Stimulated activated CD4-positive, alpha-beta T cell treated with anti-CD3 and anti-CD28 coated beads, Interleukin-4, amount 100 ng/mL, for 4 hours (primary cell): ENCODE measurements around the gene SBNO1.
"Not testable (repeated sequence)": the region's sequence is repeated elsewhere in the genome, so short reads cannot be mapped to it uniquely, and the experiment has no call there.

Experiments
- DNase-seq, 2 experiments: peaks; one replicate each; pipeline ENCODE4 v3.0.0-alpha.2; 2020

The SBNO1 gene

DNA sequence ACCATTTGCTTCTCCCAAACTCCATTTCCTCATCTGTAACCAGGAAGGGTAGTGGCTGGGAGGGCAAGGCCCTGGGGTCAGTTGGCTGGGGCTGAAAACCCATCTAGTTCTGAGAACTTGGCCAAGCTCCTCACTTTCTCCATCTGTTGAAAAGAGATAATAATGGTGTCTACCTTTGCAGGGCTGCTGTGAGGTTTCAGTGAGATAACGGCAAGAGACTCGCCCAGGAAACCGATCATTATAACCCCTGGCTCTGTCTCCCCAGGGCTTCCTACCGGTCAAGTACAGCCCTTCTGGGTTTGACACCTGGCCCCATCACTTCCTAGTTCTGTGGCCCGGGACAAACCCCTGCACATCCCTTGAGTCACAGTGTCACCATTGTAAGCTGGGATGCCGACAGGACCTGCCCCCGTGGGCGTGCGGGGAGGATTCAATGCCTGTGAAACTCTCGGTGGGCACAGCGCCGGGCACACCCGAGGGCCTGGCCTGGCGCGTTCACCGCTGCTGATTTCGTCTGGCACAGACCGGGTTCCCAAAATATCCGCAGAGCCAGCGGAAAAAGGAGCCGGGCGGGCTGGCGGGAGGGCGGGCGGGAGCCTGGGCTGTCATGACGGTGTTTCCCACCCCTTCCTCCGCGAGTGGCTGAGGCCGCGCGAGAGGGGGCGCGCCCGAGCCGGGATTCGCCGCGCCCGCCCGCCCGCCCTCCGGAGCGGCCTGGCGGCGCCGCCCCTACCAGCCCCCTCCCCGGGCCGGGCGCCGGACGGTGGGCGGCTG, 23.7 kb upstream of the SBNO1 start:
- DNase-seq: peak; percentile 70 to 76

DNA sequence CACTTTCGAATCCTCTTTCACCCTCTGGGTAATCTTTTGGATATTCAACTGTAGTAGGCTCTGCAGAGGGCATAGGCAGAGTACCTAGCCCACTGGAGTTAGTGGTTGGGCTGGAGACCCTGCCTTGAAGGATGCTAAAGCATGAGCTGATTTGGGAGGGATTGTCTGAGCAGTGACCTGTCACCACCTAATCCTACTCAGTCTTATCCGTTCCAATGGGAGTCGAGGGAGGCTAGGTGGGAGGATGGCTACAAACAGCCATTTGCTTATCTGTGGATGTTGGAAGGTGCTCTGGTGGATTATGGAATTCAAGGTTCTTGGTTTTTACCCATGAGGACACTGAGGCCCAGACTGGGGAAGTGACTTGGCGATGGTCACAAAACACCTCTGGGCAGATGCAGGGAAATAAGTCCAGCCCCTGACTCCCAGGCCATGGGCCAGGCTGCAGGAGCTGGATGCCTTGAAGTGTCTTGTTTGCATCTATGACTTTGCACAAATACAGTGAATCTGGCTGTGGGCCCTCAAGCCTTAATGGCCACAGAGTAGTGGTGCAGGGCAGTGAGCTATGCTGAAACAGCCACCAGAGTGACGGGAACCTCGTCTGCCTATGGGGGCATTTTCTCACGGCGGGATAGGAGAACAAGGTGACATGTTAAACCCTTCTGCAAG, 23.0 kb upstream of the SBNO1 start:
- no peak for DNase-seq

DNA sequence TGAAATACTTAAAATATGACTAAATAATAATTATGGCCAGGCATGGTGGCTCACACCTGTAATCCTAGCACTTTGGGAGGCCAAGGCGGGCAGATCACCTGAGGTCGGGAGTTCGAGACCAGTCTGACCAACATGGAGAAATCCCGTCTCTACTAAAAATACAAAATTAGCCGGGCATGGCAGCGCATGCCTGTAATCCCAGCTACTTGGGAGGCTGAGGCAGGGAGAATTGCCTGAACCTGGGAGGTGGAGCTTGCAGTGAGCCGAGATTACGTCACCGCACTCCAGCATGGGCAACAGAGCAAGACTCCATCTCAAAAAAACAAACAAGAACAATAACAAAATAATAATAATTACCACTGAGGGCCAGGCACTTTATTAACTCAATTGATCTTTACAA, 20.9 kb upstream of the SBNO1 start:
- not testable (repeated sequence) for DNase-seq

DNA sequence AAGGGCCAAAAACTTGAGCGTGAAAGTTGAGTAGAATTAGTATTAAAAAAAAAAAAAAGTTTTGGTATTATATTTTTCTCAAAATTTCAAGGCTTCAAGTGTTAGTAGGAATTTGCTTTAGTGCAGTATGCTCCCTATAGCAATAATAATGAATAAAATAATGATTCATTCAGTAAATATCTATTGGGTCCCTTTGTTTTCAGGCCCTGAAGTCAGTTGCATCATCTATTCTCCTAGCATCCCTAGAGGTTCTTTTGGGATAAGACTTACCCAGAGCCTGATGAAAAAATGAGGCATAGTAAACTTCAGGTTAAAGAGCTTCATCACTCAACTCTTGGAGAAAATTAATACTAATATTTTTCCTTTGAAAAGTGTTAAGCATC, 20.3 kb upstream of the SBNO1 start:
- no peak for DNase-seq

DNA sequence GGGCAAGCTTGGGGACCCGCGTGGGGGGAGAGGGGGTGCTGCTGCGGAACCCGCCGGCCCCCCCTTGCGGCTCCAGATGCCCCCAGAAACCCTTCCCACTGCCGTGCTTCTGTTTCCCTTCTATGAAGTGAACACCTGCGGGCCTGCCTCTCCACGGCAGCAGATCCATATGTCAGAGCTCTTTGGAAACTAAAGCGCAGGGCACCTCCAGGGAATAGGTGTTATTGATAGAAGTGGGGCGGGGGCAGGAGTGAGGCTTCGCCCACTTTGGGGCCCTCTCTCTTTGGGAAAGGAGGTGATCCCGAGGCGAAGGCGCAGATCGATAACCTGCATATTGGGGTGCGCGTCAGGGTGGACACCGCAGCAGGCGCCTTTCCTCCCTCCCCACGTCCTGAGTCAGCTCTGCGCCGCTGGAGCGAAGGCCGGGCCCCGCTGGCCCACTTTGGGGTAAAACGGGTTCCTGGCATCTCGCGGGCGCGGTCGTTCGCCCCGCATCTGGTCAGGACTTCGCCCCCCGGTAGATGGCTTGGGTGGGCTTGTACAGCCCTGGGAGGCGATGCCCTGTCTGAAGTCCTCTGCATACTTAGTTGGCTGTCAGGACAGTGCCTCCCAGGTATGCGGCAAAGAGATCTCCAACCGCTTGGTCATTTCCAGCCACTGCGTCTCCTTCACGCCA, 19.8 kb upstream of the SBNO1 start:
- DNase-seq: no peak

DNA sequence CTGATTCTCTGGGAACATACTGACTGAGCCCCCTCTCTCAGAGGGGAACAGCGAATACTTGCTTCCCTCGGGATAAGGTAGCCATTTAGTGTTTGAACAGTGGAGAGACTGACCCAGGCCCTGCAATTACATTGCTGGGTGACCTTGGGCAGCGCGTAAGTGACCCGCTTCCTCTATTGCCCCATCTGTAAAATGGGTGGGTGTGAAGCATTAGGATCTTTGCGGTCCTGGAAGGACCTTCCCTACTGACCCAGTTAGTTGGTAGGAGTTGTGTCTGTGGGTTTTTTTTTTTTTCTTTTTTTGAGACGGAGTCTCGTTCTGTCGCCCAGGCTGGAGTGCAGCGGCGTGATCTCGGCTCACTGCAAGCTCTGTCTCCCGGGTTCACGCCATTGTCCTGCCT, 18.0 kb upstream of the SBNO1 start:
- no peak for DNase-seq

DNA sequence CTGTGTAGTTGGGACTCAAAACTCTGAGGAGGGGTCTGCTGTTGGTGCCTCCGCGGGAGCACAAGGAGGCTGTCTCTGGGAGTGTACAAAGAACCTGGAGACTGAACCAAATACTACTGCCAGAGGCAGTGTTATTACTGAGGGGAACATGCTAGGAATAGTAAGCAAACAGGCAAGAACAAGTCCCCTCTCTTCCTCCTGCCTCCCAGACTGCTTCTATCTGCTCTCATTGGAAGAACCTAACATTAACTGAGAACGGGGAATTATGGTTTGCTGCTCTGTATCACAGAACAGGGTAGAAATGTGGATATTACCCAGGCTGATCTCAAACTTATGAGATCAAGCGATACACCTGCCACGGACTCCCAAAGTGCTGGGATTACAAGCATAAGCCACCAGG, 14.7 kb upstream of the SBNO1 start:
- no peak for DNase-seq

DNA sequence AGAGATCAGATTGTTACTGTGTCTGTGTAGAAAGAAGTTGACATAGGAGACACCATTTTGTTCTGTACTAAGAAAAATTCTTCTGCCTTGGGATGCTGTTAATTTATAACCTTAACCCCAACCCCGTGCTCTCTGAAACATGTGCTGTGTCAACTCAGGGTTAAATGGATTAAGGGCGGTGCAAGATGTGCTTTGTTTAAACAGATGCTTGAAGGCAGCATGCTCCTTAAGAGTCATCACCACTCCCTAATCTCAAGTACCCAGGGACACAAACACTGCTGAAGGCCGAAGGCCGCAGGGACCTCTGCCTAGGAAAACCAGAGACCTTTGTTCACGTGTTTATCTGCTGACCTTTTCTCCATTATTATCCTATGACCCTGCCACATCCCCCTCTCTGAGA, 7.8 kb upstream of the SBNO1 start:
- DNase-seq: not testable (repeated sequence)

DNA sequence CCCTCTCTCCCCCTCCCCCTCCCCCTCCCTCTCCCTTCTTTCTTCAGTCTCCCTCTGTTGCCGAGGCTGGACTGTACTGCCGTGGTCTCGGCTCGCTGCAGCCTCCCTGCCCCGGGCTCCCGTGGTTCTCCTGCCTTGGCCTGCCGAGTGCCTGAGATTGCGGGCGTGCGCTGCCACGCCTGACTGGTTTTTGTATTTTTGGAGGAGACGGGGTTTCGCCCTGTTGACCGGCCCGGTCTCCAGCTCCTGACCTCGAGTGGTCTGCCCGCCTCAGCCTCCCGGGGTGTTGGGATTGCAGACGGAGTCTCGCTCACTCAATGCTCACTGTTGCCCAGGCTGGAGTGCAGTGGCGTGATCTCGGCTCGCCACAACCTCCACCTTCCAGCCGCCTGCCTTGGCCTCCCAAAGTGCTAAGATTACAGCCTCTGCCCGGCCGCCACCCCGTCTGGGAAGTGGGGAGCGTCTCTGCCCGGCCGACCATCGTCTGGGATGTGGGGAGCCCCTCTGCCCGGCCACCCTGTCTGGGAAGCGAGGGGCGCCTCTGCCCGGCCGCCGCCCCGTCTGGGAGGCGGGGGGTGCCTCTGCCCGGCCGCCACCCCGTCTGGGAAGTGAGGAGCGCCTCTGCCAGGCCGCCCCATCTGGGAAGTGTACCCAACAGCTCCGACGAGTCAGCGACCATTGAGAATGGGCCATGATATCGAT, 7.2 kb upstream of the SBNO1 start:
- not testable (repeated sequence) for DNase-seq

DNA sequence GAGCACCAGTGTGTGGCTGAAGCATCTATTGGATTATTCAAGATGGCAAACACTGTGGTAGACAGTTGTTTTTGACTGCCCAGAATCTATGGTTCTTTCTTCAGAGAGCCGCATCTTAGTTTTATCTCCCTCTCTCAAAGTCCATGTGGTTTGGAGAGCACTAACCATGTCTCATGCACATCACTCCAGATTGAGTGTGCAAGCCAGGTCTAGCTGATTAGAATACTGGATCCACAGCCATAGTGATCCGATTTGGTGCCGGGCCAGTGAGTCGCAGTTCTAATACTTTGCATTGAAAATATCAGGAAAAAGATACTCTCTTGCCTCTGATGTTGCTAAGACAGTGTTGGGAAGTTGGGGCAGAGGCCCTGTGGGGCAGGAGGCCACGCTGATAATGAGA, 4.6 kb upstream of the SBNO1 start:
- DNase-seq: no peak

DNA sequence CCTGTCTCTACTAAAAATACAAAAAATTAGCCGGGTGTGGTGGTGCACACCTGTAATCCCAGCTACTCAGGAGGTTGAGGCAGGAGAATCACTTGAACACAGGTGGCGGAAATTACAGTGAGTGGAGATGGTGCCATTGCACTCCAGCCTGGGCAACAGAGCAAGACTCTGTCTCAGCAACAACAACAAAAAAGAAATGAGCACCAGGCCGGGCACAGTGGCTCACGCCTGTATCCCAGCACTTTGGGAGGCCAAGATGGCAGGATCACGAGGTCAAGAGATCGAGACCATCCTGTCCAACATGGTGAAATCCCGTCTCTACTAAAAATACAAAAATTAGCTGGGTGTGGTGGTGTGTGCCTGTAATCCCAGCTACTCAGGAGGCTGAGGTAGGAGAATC, 3.8 kb upstream of the SBNO1 start:
- DNase-seq: not testable (repeated sequence)

DNA sequence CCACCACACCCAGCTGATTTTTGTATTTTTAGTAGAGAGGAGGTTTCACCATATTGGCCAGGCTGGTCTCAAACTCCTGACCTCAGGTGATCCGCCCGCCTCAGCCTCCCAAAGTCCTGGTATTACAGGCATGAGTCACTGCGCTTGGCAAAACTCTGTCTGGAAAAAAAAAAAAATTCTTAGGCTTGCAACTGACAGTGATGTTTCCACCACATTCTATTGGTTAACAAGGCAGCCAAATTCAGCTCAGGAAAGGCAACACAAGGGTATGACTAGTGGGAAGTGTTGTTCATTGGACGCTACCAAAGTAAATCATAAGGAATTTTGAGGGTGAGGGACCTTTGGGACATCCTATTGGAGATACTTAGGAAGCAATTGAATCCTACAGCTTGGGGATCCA, 2.9 kb upstream of the SBNO1 start:
- DNase-seq: no peak

DNA sequence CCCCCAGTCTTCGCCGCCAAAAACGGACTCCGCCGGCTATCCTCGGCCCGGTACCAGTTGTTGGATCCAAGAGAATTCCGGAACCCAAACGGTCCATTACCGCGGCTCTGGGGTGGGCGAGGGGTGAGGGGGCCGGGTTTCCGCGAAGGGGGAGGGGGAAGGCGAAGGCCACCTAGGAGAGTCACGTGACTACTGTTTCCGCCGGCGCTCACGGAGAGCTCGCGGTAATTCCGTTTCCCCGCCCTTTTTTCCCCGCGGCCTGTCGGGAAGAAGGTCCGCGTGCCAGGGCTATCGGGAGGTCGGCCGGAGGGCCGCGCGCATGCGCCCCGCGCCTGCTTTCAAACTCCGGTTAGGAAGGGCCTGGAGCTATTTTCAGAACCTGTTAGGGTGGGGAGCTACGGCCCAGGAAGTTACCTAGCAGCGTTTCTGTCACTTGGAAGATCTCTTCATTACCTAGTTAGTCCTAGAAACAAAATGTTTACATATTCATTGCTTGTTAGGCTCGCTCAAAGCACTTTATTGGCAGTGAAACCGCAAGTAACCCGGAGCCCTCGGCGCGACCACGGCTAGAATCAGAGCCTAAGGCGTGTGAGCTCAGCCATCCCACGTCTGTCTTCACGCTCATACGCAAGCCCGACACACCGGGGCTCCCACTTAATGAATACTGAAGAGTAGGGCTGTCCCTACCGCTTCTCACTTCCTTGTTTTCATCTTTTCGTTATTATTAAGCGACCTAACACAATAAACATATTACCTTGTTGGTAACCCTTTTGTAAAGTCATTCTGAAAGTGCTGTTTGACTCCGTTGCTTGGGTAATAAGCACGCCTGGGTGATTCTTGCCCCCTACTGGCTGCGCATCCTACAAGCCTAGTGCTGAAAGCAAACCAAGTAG, 624 bp upstream of the SBNO1 start:
- peak; percentile 92 to 99 for DNase-seq

DNA sequence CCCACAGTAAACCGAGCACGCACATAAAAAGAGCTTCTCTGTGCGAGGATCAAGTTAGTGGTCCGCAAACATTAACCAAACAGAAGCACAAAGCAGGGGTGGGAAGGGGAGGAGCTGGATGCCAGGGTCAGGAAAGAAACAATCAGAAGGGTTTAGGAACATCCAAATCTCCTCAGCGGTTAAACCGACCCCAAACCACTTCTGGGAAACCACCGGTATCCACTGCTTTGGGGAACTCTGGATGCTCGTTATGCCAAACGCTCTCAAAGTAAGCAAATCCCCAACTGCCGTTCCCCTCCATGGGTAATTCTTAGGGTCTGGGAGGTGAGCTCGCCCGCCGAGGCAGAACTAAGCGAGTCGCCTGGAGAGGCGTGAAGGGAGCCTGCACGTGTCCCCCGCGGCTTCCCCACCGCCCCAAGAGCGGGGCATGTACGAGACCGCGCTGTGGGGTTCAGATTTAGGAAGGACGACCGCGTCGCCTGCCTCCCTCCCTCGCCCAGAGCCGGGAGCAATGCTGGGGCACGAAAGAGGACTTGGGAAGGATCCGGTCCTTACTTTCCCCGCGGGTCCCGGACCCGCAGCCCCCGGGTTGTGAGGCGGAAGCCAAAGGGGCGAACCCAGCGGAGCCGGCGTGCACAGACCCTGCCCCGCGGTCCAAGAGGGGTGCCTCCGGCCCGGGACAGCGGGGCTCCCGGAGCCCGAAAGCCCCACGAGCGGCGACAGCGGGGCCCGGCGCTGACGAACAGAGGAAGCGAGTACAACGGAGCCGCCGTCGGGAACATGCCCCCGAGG, 711 bp downstream of the SBNO1 start:
- peak; percentile 15 to 29 for DNase-seq

DNA sequence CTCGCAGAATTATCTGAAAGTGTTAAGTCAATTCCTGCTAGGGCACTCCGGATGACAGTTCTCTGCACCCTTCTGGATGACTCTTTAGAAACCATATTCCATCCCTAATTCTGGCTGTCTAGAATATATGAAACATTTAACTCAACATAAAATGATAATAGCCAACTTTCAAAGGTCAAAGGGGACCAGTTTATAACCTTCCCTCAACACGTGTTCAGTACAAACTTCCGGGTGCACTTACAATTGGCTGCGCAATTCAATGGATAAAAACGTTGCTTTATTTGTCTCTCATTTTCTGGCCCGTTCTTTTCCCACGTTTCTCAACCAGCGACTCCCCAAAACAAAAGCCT, 1.3 kb downstream of the SBNO1 start:
- peak in 1 of 2 experiments; percentile 2 for DNase-seq

DNA sequence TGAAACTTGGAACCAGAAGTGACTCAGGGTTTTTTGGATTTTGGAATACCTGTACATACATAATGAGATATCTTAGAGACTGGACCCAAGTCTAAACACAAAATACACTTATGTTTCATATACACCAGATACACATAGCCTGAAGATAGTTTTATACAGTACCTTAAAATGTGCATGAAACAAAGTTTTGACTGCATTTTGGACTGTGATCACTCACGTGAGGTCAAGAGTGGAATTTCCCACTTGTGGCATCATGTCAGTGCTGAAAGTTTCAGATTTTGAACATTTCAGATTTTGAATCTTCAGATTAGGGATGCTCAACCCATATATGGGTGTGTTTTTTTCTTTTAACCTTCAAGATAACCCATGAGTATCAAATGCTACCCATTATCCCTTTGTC, 6.6 kb downstream of the SBNO1 start:
- DNase-seq: no peak

DNA sequence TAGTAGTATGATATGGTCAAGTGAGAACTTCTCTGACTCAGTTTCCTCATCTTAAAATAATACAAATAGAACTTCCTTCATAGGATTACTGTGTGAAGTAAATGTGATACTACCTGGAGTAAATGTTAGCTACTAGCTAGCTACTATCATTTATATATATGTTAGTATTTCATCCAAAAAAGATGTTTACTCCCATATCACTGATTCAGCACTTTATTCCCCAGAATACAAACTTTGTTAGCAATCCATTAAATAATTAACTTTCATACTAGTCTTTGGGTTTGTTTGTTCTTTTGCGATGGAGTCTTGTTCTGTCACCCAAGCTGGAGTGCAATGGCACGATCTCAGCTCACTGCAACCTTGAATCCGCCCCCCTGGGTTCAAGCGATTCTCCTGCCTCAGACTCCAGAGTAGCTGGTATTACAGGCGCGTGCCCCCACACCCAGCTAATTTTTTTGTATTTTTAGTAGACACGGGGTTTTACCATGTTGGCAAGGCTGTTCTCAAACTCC, 8.4 kb downstream of the SBNO1 start:
- DNase-seq: no peak

DNA sequence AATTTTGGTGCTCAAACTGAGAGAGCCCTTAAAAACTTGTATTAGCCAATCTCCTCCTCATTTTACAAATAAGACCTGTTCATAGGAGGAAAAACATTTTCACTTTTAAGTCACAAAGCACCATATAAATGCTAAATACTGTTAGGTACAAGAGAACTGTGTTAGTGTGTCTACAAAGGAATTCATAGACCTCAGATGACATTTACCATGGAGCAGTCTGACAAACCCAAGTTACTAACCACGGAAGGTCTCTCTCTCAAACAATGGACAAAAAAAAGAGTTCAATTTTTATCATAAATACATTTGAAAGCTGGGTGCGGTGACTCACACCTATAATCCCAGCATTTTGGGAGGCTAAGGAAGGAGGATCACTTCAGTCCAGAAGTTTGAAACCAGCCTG, 10.0 kb downstream of the SBNO1 start:
- no peak for DNase-seq

DNA sequence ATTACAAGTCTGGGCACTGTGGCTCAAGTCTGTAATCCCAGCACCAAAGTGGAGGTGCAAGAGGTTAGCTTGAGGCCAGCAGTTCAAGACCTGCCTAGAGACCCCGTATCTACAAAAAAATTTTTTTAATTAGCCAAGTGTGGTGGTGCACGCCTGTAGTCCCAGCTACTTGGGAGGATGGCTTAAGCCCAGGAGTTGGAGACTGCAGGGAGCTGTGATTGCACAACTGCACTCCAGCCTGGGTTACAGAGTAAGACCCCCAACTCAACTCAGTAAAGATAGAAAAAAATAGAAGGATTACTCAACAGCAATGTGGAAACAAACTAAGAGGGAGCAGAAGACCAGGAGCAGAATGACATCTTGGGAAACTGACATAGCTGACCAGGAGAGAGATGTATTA, 13.3 kb downstream of the SBNO1 start:
- no peak for DNase-seq

DNA sequence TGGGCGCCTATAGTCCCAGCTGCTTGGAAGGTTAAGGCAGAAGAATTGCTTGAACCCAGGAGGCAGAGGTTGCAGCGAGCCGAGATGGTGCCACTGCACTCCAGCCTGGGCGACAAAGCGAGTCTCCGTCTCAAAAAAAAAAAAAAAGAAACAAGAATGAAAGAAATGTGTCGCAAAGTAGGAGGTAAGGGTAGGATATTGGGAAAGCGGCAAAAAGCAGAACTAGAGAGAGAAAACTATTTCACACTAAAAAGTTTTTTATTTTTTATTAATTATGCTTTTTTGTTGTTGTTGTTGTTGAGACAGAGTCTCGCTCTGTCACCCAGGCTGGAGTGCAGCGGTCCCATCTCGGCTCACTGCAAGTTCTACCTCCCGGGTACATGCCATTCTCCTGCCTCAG, 17.7 kb downstream of the SBNO1 start:
- no peak for DNase-seq

DNA sequence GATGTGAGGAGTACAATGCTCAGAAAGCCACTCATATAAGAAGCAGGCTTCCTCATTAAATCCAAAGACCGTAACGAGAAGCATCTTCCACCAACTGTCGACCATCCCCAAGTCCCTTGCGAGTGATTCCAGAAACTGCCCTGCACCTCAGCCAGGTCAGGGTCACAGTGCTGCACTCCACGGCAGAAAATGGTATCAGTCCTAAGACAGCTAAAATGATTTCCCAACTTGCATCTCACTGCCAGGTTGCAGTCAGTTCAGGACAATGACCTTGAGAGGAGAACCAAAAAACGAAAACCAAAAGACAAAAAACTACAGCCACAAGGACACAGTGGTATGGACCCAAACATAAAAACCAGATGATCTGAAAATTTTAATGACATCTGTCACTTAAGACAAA, 20.6 kb downstream of the SBNO1 start:
- no peak for DNase-seq

DNA sequence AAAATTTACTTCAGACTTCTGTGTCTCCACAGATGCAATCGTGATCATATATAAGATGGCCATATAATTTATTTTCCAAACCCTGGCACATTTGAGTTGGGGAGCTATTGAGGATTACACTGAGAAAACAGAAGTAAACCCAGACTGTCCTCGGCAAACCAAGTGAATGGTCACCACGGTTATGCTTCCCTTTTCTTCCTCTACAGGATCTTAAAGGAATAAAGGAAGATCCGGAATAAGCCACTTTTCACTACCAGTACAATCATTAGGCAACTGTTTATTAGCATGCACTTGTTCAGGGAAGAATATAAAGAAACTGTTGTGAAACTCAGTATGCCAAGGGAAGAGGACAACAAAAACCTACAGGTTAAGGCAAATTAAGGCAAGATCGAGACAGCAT, 27.6 kb downstream of the SBNO1 start:
- no peak for DNase-seq
